Mesenchymal stem cell (in vitro differentiated cells and primary cell): ENCODE measurements around the gene PAX2.

Source experiments
- DNase-seq: peaks from one replicate; pipeline ENCODE4 v3.0.0-alpha.2; 2013
- H2AFZ ChIP-seq: one replicate; pipeline ENCODE4 v1.6.1; 2013; ENCODE audit warnings: low read depth, mild to moderate bottlenecking, control low read depth, inconsistent platforms, low read length, moderate library complexity
- H2AK5ac ChIP-seq: 2 replicates; pipeline ENCODE4 v1.6.1; 2013; ENCODE audit warnings: low read length, moderate library complexity, mild to moderate bottlenecking, inconsistent platforms; ENCODE audit not compliant: severe bottlenecking
- H2BK120ac ChIP-seq: one replicate; pipeline ENCODE4 v1.6.1; 2013; ENCODE audit warnings: low read depth, mild to moderate bottlenecking, inconsistent platforms, low read length, moderate library complexity
- H2BK12ac ChIP-seq, 2 experiments: one replicate each; pipeline ENCODE4 v1.6.1; 2013; ENCODE audit warnings: inconsistent platforms in 2 of 2, low read length in 2 of 2, mild to moderate bottlenecking in 2 of 2, moderate library complexity in 2 of 2, control low read depth in 1 of 2
- H2BK15ac ChIP-seq: one replicate; pipeline ENCODE4 v1.6.1; 2013; ENCODE audit warnings: mild to moderate bottlenecking, low read depth, inconsistent platforms; ENCODE audit not compliant: poor library complexity, severe bottlenecking
- H2BK5ac ChIP-seq: 2 replicates; pipeline ENCODE4 v1.6.1; 2013; ENCODE audit warnings: low read depth, mild to moderate bottlenecking, low read length, control low read depth, inconsistent platforms; ENCODE audit not compliant: poor library complexity, severe bottlenecking
- H3K14ac ChIP-seq, 2 experiments: one replicate each; pipeline ENCODE4 v1.6.1; 2013; ENCODE audit warnings: inconsistent platforms in 2 of 2, low read length in 2 of 2, control low read depth in 1 of 2, mild to moderate bottlenecking in 1 of 2, moderate library complexity in 1 of 2
- H3K18ac ChIP-seq, 2 experiments: one replicate each; pipeline ENCODE4 v1.6.1; 2013; ENCODE audit warnings: inconsistent platforms in 2 of 2, low read length in 2 of 2, control low read depth in 1 of 2, low read depth in 1 of 2, mild to moderate bottlenecking in 1 of 2
- H3K23ac ChIP-seq, 2 experiments: one replicate each; pipeline ENCODE4 v1.6.1; 2013; ENCODE audit warnings: inconsistent platforms in 2 of 2, low read length in 2 of 2, mild to moderate bottlenecking in 2 of 2, moderate library complexity in 2 of 2, control low read depth in 1 of 2
- H3K27ac ChIP-seq: 2 replicates; pipeline ENCODE4 v1.5.1; 2013; ENCODE audit warnings: mild to moderate bottlenecking, moderate library complexity, low read length, control low read depth, inconsistent platforms; ENCODE audit not compliant: poor library complexity, severe bottlenecking
- H3K27me3 ChIP-seq, 2 experiments: 2 replicates each; pipeline versions ENCODE4 v1.6.1 to v1.7.0; 2013; ENCODE audit warnings: low read length in 2 of 2, mild to moderate bottlenecking in 2 of 2, moderate library complexity in 2 of 2, control low read depth in 1 of 2, inconsistent platforms in 1 of 2; ENCODE audit not compliant: control insufficient read depth in 1 of 2, insufficient read depth in 1 of 2
- H3K36me3 ChIP-seq, 2 experiments: 2 replicates each; pipeline versions ENCODE4 v1.6.1 to v1.7.0; 2013; ENCODE audit warnings: low read length in 2 of 2, control low read depth in 1 of 2, inconsistent platforms in 1 of 2, low read depth in 1 of 2, mild to moderate bottlenecking in 1 of 2; ENCODE audit not compliant: insufficient read depth in 2 of 2, control insufficient read depth in 1 of 2
- H3K4ac ChIP-seq, 2 experiments: one replicate each; pipeline ENCODE4 v1.6.1; 2013; ENCODE audit warnings: inconsistent platforms in 2 of 2, low read length in 2 of 2, mild to moderate bottlenecking in 2 of 2, moderate library complexity in 2 of 2, control low read depth in 1 of 2, low read depth in 1 of 2
- H3K4me1 ChIP-seq: 2 replicates; pipeline ENCODE4 v1.6.1; 2013; ENCODE audit warnings: low read depth, low read length, control low read depth; ENCODE audit not compliant: control insufficient read depth, insufficient read depth
- H3K4me2 ChIP-seq: 2 replicates; pipeline ENCODE4 v1.6.1; 2013; ENCODE audit warnings: low read length, mild to moderate bottlenecking, inconsistent platforms; ENCODE audit not compliant: poor library complexity, severe bottlenecking
- H3K4me3 ChIP-seq, 2 experiments: 2 replicates each; pipeline versions ENCODE4 v1.5.1 to v1.7.0; 2013; ENCODE audit warnings: low read length in 2 of 2, mild to moderate bottlenecking in 2 of 2, control low read depth in 1 of 2, low read depth in 1 of 2; ENCODE audit not compliant: insufficient read depth in 1 of 2
- H3K79me1 ChIP-seq: replicated peaks from 2 replicates; pipeline ENCODE4 v1.6.1; 2013; ENCODE audit warnings: mild to moderate bottlenecking, control low read depth, low read length, inconsistent platforms; ENCODE audit not compliant: poor library complexity, severe bottlenecking
- H3K9ac ChIP-seq: 2 replicates; pipeline ENCODE4 v1.7.0; 2013; ENCODE audit warnings: mild to moderate bottlenecking, low read length, moderate library complexity
- H3K9me3 ChIP-seq: 2 replicates; pipeline ENCODE4 v1.7.0; 2013; ENCODE audit warnings: mild to moderate bottlenecking, low read length; ENCODE audit not compliant: control insufficient read depth
- H4K8ac ChIP-seq: one replicate; pipeline ENCODE4 v1.6.1; 2013; ENCODE audit warnings: inconsistent platforms, mild to moderate bottlenecking, low read length, moderate library complexity
- H4K91ac ChIP-seq: one replicate; pipeline ENCODE4 v1.6.1; 2013; ENCODE audit warnings: mild to moderate bottlenecking, low read length, inconsistent platforms
- WGBS: methylation state at CpG from one replicate; pipeline ENCODE4 v1.1.7; 2013; ENCODE audit warnings: mixed read lengths; 5-methylcytosine and 5-hydroxymethylcytosine counted together

Gene PAX2

DNA sequence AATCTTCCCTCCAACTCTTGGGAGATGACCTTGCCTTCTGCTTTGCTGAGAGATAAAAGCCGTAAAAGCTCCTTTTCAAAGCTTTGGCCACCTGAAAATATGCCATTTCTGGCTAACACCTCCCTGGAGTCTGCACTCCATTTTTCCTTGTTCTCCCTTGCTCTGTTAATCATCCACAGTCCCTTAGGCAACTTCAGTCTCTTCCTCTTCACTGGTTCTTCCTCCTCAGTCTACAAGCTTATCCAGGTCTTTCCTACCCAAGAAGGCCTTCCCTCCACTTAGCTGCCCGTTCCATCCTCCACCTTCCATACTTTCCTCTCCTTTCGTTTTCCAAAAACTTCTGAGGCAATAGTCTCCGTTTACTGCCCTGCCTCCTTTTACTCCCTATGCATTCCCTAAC lies 30.5 kb downstream of the PAX2 start:
- Histone ChIP-seq H3K79me1 (no peaks in the 10 kb centered on the region), H2BK12ac (no peak overlapping the region), H2BK5ac (no peak overlapping the region), H3K4ac (no peak overlapping the region), H3K4me3 (no peak overlapping the region), H3K18ac (no peak overlapping the region), H4K91ac (no peak overlapping the region), H3K9ac (no peak overlapping the region), H2AFZ (no peak overlapping the region), H3K23ac (no peak overlapping the region), H3K4me2 (no peak overlapping the region), H3K9me3 (peaks cover 7% of the 10 kb centered on the region), H3K27ac (no peak overlapping the region), H2BK15ac (no peak overlapping the region), H3K4me1 (peaks cover 2% of the 10 kb centered on the region), H2AK5ac (no peak overlapping the region), H3K36me3 (no peaks in the 10 kb centered on the region), H2BK120ac (no peak overlapping the region), H4K8ac (no peak overlapping the region), H3K27me3 (peaks cover 47 to 67% of the 10 kb centered on the region in 2 experiments), H3K14ac (no peak overlapping the region)
- DNase-seq = no peak
- WGBS = 76% methylated on average over 4 of the region's 4 CpGs

- WGBS = no CpG with 5 or more reads among the region's 1 CpG
- no peak overlapping the region for H2AK5ac ChIP-seq
- H3K4me1 ChIP-seq = peaks cover 2% of the 10 kb centered on the region
- no peak overlapping the region for H2BK15ac ChIP-seq
- no peak overlapping the region for H2BK120ac ChIP-seq
- no peaks in the 10 kb centered on the region for H3K79me1 ChIP-seq
- no peak overlapping the region for H4K8ac ChIP-seq
- DNase-seq = no peak
- H3K27ac ChIP-seq = no peak overlapping the region
- no peak overlapping the region for H3K18ac ChIP-seq
- H2AFZ ChIP-seq = no peak overlapping the region
- H4K91ac ChIP-seq = no peak overlapping the region
- H3K9me3 ChIP-seq = peaks cover 7% of the 10 kb centered on the region
- no peak overlapping the region for H2BK12ac ChIP-seq
- H3K9ac ChIP-seq = no peak overlapping the region
- H3K23ac ChIP-seq = no peak overlapping the region
- H3K4me2 ChIP-seq = no peak overlapping the region
- H2BK5ac ChIP-seq = no peak overlapping the region
- no peak overlapping the region for H3K14ac ChIP-seq
- H3K36me3 ChIP-seq = no peaks in the 10 kb centered on the region
- H3K27me3 ChIP-seq = peaks cover 53 to 68% of the 10 kb centered on the region in 2 experiments
- H3K4me3 ChIP-seq = no peak overlapping the region
- no peak overlapping the region for H3K4ac ChIP-seq
These were observed 31.3 kb downstream of the PAX2 start for GRCh38 chr10:100776671-100777070.

DNA sequence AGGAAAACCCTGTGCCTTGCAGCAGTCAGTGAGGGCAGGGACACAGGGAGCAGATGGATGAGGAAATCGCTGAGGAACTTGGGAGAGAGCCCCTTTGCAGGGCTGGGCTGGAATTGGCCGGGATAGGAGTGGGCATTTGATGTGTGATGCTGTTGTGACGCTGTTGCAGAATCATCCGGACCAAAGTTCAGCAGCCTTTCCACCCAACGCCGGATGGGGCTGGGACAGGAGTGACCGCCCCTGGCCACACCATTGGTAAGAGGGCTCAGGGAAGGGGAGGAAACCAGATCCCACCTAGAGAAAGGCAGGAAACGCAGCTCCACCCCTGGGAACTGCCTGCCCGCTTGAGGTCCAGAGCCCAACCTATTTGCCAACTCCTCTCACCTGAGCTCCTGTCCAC lies 33.9 kb downstream of the PAX2 start:
- no peak overlapping the region for H2AFZ ChIP-seq
- no peak overlapping the region for H3K27ac ChIP-seq
- H2AK5ac ChIP-seq = no peak overlapping the region
- H3K23ac ChIP-seq = no peak overlapping the region
- no peak overlapping the region for H4K8ac ChIP-seq
- no peaks in the 10 kb centered on the region for H3K36me3 ChIP-seq
- peaks cover 7% of the 10 kb centered on the region for H3K9me3 ChIP-seq
- no peak for DNase-seq
- H2BK12ac ChIP-seq = no peak overlapping the region
- no peaks in the 10 kb centered on the region for H3K79me1 ChIP-seq
- H4K91ac ChIP-seq = no peak overlapping the region
- no peak overlapping the region for H3K4me3 ChIP-seq
- 72% methylated on average over 9 of the region's 9 CpGs for whole genome bisulfite sequencing
- H3K4me2 ChIP-seq = no peak overlapping the region
- peaks cover 2% of the 10 kb centered on the region for H3K4me1 ChIP-seq
- no peak overlapping the region for H3K4ac ChIP-seq
- peaks cover 54 to 71% of the 10 kb centered on the region in 2 experiments for H3K27me3 ChIP-seq
- no peak overlapping the region for H3K18ac ChIP-seq
- no peak overlapping the region for H2BK120ac ChIP-seq
- no peak overlapping the region for H2BK15ac ChIP-seq
- no peak overlapping the region for H3K9ac ChIP-seq
- H3K14ac ChIP-seq = no peak overlapping the region
- no peak overlapping the region for H2BK5ac ChIP-seq

DNA sequence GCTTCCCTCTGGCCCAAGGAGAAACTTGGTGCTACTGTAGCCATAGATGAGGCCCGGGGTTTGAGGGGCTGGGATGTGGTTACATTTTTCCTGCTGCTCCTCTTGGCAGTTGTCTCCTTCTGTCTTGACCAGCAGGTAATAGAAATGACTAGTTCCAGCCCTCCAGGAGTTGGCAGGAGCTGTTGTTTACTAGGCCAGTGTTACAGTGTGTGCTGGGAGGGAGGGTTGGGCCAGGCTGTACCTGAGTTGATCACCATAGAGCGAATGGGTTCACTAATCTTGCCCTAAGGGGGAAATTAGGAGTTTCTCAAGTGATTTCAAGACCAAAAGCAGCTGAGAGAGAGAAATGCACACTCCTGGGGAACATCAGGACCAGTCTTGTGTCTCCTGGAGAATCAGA lies 34.9 kb downstream of the PAX2 start:
- H2AK5ac ChIP-seq = no peak overlapping the region
- H3K27me3 ChIP-seq = peaks cover 64 to 79% of the 10 kb centered on the region in 2 experiments
- H3K4me3 ChIP-seq = no peak overlapping the region
- H3K14ac ChIP-seq = no peak overlapping the region
- WGBS = 57% methylated on average over 2 of the region's 2 CpGs
- no peak overlapping the region for H2BK15ac ChIP-seq
- H4K8ac ChIP-seq = no peak overlapping the region
- no peak overlapping the region for H2AFZ ChIP-seq
- H3K4me1 ChIP-seq = peaks cover under 1% of the 10 kb centered on the region
- no peak overlapping the region for H3K9ac ChIP-seq
- no peaks in the 10 kb centered on the region for H3K36me3 ChIP-seq
- no peak overlapping the region for H3K23ac ChIP-seq
- H3K18ac ChIP-seq = no peak overlapping the region
- H3K27ac ChIP-seq = no peak overlapping the region
- H3K79me1 ChIP-seq = no peaks in the 10 kb centered on the region
- H3K4ac ChIP-seq = no peak overlapping the region
- DNase-seq = no peak
- H3K4me2 ChIP-seq = no peak overlapping the region
- H3K9me3 ChIP-seq = peaks cover 7% of the 10 kb centered on the region
- H2BK5ac ChIP-seq = no peak overlapping the region
- no peak overlapping the region for H2BK120ac ChIP-seq
- H4K91ac ChIP-seq = no peak overlapping the region
- no peak overlapping the region for H2BK12ac ChIP-seq
